Kidney (tissue), 14 donors: Measurements from ENCODE around the gene CACNB2. TPM values are rescaled to one million over a fixed set of nuclear protein-coding genes. Genes with fewer than 3 reads are reported as not detected.

ENCODE experiments used
- DNase-seq, 5 donors: peaks; one replicate each; pipeline ENCODE4 v3.0.0-alpha.2; 2013 to 2020
- FAIRE-seq: peaks from 2 replicates; lab custom pipeline; 2012; peaks lifted over from hg19 to GRCh38; lab: Jason Lieb, UNC
- H3K27ac ChIP-seq, 2 donors: one replicate each; pipeline ENCODE4 v1.7.0; 2013; ENCODE audit warnings: low read depth in 2 of 2, low read length in 2 of 2, inconsistent platforms in 1 of 2
- H3K27me3 ChIP-seq: one replicate; pipeline ENCODE4 v1.7.1; 2013; ENCODE audit warnings: low read length, inconsistent platforms; ENCODE audit not compliant: control insufficient read depth, insufficient read depth
- H3K36me3 ChIP-seq, 3 donors: one replicate each; pipeline versions ENCODE4 v1.7.0 to v1.7.1; 2013; ENCODE audit warnings: low read length in 3 of 3, control low read depth in 1 of 3, inconsistent platforms in 1 of 3; ENCODE audit not compliant: insufficient read depth in 3 of 3, control insufficient read depth in 2 of 3
- H3K4me1 ChIP-seq, 3 donors: one replicate each; pipeline versions ENCODE4 v1.7.0 to v1.7.1; 2013; ENCODE audit warnings: low read length in 3 of 3, inconsistent platforms in 1 of 3, low read depth in 1 of 3; ENCODE audit not compliant: control insufficient read depth in 2 of 3, insufficient read depth in 2 of 3
- H3K4me3 ChIP-seq, 3 donors: one replicate each; pipeline versions ENCODE4 v1.7.0 to v1.8.1; 2013; ENCODE audit warnings: low read length in 3 of 3, control low read depth in 1 of 3, inconsistent platforms in 1 of 3
- H3K9ac ChIP-seq, 3 donors: one replicate each; pipeline versions ENCODE4 v1.7.0 to v1.7.1; 2013; ENCODE audit warnings: low read length in 3 of 3, control low read depth in 1 of 3, inconsistent platforms in 1 of 3
- H3K9me3 ChIP-seq, 3 donors: one replicate each; pipeline versions ENCODE4 v1.7.0 to v1.7.1; 2013; ENCODE audit warnings: low read length in 3 of 3, control low read depth in 1 of 3, inconsistent platforms in 1 of 3; ENCODE audit not compliant: control insufficient read depth in 2 of 3, insufficient read depth in 1 of 3
- intact Hi-C: fragments of 100-400 bp; cut with DNase I; formaldehyde crosslinking; loops from one replicate; pipeline ENCODE4 v1.11.1; 2022
- polyA plus RNA-seq: library from polyadenylated mRNA; stranded (reverse); fragments of 350-450 nt; fragmentation: Illumina TruSeq; extraction: RNeasy Lipid Tissue Mini Kit (QIAGEN cat#74804); gene quantifications from one replicate; pipeline ENCODE4 v1.2.3, GENCODE V29; 2014; ENCODE audit warnings: low read depth, low replicate concordance; ENCODE audit not compliant: insufficient read depth
- total RNA-seq: library from RNA; stranded (reverse); fragmentation: NEBNext Ultra II Directional; extraction: Animal tissue kit (Norgen Biotek cat#: 25700); gene quantifications from one replicate; pipeline ENCODE4 v1.2.1, GENCODE V29; 2021
- TF ChIP-seq, protein P1 (sequence below): IDR thresholded peaks from 3 replicates; pipeline ENCODE4 v1.5.1; 2012; ENCODE audit warnings: mild to moderate bottlenecking, moderate library complexity, borderline replicate concordance; ENCODE audit not compliant: insufficient read depth; ENCODE audit errors: extremely low read depth
- donor health status: control.
- donor health status: control.
- donor health status: control.
- donor health status: control.
- donor health status: control.
- donor health status: DM: yes; HTN: yes; CAD: no.
- donor health status: Normal renal cell carcinoma (clear cell type).

Gene CACNB2
- total and polyA plus RNA-seq, 2 donors from 2014 or later: 2.8 TPM

GRCh38 chr10:18290651-18291313 lies 150.6 kb downstream of the CACNB2 start:
- no peaks in the 10 kb centered on the region for H3K4me1 ChIP-seq
- intact Hi-C loops: no loop called here
- H3K4me3 ChIP-seq: no peak overlapping the region
- no peak overlapping the region for H3K27ac ChIP-seq
- H3K27me3 ChIP-seq: no peaks in the 10 kb centered on the region
- DNase-seq: no peak
- FAIRE-seq: no peak
- TF ChIP-seq, protein P1, sequence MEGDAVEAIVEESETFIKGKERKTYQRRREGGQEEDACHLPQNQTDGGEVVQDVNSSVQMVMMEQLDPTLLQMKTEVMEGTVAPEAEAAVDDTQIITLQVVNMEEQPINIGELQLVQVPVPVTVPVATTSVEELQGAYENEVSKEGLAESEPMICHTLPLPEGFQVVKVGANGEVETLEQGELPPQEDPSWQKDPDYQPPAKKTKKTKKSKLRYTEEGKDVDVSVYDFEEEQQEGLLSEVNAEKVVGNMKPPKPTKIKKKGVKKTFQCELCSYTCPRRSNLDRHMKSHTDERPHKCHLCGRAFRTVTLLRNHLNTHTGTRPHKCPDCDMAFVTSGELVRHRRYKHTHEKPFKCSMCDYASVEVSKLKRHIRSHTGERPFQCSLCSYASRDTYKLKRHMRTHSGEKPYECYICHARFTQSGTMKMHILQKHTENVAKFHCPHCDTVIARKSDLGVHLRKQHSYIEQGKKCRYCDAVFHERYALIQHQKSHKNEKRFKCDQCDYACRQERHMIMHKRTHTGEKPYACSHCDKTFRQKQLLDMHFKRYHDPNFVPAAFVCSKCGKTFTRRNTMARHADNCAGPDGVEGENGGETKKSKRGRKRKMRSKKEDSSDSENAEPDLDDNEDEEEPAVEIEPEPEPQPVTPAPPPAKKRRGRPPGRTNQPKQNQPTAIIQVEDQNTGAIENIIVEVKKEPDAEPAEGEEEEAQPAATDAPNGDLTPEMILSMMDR: no peak
- H3K9ac ChIP-seq: no peak overlapping the region
- no peaks in the 10 kb centered on the region for H3K9me3 ChIP-seq
- H3K36me3 ChIP-seq: no peaks in the 10 kb centered on the region

GRCh38 chr10:18293536-18294510 lies 153.6 kb downstream of the CACNB2 start:
- H3K27me3 ChIP-seq: no peaks in the 10 kb centered on the region
- DNase-seq (no peak), FAIRE-seq (no peak)
- H3K4me3 ChIP-seq: no peak overlapping the region
- no peak overlapping the region for H3K9ac ChIP-seq
- H3K27ac ChIP-seq: no peak overlapping the region
- intact Hi-C loops: no loop called here
- TF ChIP-seq, protein P1: no peak
- no peaks in the 10 kb centered on the region for H3K36me3 ChIP-seq
- no peaks in the 10 kb centered on the region for H3K4me1 ChIP-seq
- no peaks in the 10 kb centered on the region for H3K9me3 ChIP-seq

- intact Hi-C loops: no loop called here
- no peak overlapping the region for H3K9ac ChIP-seq
- no peak overlapping the region for H3K4me3 ChIP-seq
- no peaks in the 10 kb centered on the region for H3K9me3 ChIP-seq
- no peak for DNase-seq
- no peaks in the 10 kb centered on the region for H3K4me1 ChIP-seq
- TF ChIP-seq, protein P1: no peak
- H3K36me3 ChIP-seq: no peaks in the 10 kb centered on the region
- no peaks in the 10 kb centered on the region for H3K27me3 ChIP-seq
- H3K27ac ChIP-seq: no peak overlapping the region
- FAIRE-seq: no peak
Measured at GRCh38 chr10:18294633-18295032, 154.4 kb downstream of the CACNB2 start.
